HUES48 (cell line): Measurements from ENCODE around the gene NOC4L.
"Not testable (repeated sequence)": the region's sequence is repeated elsewhere in the genome, so short reads cannot be mapped to it uniquely, and the experiment has no call there.

ENCODE experiments used
- H3K27ac ChIP-seq: one replicate; pipeline ENCODE4 v1.7.0; 2013; ENCODE audit warnings: low read depth, low read length, inconsistent platforms
- H3K27me3 ChIP-seq: 2 replicates; pipeline ENCODE4 v1.6.1; 2013; ENCODE audit warnings: mild to moderate bottlenecking, low read length; ENCODE audit not compliant: control insufficient read depth, insufficient read depth
- H3K36me3 ChIP-seq: 2 replicates; pipeline ENCODE4 v1.6.1; 2013; ENCODE audit warnings: low read length; ENCODE audit not compliant: control insufficient read depth, insufficient read depth
- H3K4me1 ChIP-seq: 2 replicates; pipeline ENCODE4 v1.6.1; 2013; ENCODE audit warnings: mild to moderate bottlenecking, low read length; ENCODE audit not compliant: control insufficient read depth, insufficient read depth
- H3K4me3 ChIP-seq: 2 replicates; pipeline ENCODE4 v1.5.1; 2013; ENCODE audit warnings: mild to moderate bottlenecking, low read depth, low read length
- H3K9ac ChIP-seq: 2 replicates; pipeline ENCODE4 v1.6.1; 2013; ENCODE audit warnings: mild to moderate bottlenecking, low read depth, low read length, moderate library complexity
- H3K9me3 ChIP-seq: 2 replicates; pipeline ENCODE4 v1.6.1; 2013; ENCODE audit warnings: low read length; ENCODE audit not compliant: control insufficient read depth, insufficient read depth

The NOC4L gene

DNA sequence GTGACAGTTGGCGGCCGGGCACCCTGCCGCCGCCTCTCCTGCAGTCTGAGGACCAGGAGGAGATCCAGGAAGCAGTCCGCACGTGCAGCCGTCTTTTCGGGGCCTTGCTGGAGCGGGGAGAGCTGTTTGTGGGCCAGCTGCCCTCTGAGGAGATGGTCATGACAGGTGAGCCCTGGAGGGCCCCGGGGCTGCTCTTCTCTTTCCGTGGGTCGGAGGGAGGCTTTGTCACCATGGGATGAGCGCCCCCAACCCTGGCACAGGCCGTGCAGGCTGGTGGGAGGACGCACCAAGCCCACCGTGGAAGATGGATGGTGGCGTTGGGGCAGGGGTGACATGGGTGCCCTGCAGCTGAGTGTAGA, 532 bp downstream of the NOC4L start:
- H3K9me3 ChIP-seq, result no peaks in the 10 kb centered on the region
- 0 out of 2 replicates have a peak, but pooled peaks cover 5% of the 10 kb centered on the region for H3K4me1 ChIP-seq
- no peaks in the 10 kb centered on the region for H3K27me3 ChIP-seq
- H3K4me3 ChIP-seq, result peak overlapping the region; percentile 70
- H3K36me3 ChIP-seq, result peaks cover 50% of the 10 kb centered on the region
- H3K9ac ChIP-seq, result peak overlapping the region; percentile 70
- no peak overlapping the region for H3K27ac ChIP-seq

DNA sequence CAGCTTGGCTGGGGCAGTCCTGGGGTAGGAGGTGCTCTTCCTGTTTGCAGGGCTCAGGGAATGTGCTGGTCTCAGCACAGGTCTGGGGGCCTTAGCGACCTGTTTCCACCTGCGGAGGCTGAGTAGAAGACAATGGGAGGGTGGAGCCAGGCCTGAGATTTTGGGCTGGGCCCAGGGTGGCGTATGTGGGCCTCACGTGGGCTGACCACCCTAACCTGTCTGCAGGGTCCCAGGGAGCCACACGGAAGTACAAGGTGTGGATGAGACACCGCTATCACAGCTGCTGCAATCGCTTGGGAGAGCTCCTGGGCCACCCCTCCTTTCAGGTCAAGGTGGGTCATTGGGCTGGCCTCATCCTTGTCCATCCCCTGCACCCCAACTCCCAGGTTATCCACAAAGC, 1.1 kb downstream of the NOC4L start:
- Histone ChIP-seq H3K27ac (no peak overlapping the region), H3K27me3 (no peaks in the 10 kb centered on the region), H3K9me3 (no peaks in the 10 kb centered on the region), H3K4me1 (0 out of 2 replicates have a peak, but pooled peaks cover 5% of the 10 kb centered on the region), H3K36me3 (peaks cover 45% of the 10 kb centered on the region), H3K4me3 (peak overlapping the region; percentile 70), H3K9ac (no peak overlapping the region)

DNA sequence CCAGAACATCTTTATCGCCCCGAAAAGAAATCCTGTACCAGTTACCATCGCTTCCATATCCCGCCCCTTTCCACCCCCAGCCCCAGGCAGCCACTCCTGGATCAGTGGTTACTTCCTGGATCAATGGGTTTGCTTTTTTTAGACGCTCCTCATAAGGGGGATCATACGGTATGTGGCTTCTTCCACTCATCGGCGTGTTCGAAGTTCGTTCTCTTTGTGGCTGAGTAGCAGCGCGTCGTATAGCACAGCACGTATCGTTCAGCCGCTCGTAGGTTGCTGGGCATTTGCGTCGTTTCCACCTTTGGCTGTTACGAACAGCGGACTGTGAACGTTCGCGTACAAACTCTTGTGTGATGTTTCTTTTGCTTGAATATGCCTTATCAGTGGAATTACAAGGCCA, 1.8 kb downstream of the NOC4L start:
- Histone ChIP-seq H3K9me3 (no peaks in the 10 kb centered on the region), H3K9ac (no peak overlapping the region), H3K4me1 (0 out of 2 replicates have a peak, but pooled peaks cover 5% of the 10 kb centered on the region), H3K36me3 (peaks cover 42% of the 10 kb centered on the region), H3K4me3 (no peak overlapping the region), H3K27ac (no peak overlapping the region), H3K27me3 (no peaks in the 10 kb centered on the region)

DNA sequence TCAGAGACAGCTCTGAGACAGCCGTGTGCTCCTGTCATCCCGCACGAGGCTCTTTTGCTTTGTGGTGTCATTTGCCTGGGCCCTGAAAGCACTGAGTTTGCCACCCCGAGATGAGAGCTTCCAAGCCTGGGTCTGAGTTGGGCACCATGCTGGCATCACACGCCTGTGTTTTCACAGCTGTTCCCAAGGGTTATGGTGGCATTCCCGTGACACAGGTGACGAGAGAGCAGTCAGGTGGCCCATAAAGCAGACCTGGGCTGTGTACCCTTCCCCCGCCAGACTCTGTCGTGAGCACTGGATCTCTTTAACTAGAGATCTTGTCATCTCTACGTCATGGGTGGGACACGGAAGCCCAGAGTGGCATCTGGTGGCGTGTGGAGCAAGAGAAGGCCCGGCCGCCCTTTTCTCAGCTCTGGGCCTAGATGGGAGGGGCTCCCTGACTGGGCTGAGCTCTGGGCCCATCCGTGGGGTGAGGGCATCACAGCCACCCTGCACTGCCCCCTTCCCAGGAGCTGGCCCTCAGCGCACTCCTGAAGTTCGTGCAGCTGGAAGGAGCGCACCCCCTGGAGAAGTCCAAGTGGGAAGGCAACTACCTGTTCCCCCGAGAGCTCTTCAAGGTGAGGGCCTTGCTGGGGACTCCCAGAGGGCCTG, 2.6 kb downstream of the NOC4L start:
- H3K36me3 ChIP-seq, result peaks cover 41% of the 10 kb centered on the region
- H3K4me3 ChIP-seq, result no peak overlapping the region
- no peaks in the 10 kb centered on the region for H3K9me3 ChIP-seq
- no peak overlapping the region for H3K9ac ChIP-seq
- no peak overlapping the region for H3K27ac ChIP-seq
- H3K4me1 ChIP-seq, result 0 out of 2 replicates have a peak, but pooled peaks cover 5% of the 10 kb centered on the region
- no peaks in the 10 kb centered on the region for H3K27me3 ChIP-seq

DNA sequence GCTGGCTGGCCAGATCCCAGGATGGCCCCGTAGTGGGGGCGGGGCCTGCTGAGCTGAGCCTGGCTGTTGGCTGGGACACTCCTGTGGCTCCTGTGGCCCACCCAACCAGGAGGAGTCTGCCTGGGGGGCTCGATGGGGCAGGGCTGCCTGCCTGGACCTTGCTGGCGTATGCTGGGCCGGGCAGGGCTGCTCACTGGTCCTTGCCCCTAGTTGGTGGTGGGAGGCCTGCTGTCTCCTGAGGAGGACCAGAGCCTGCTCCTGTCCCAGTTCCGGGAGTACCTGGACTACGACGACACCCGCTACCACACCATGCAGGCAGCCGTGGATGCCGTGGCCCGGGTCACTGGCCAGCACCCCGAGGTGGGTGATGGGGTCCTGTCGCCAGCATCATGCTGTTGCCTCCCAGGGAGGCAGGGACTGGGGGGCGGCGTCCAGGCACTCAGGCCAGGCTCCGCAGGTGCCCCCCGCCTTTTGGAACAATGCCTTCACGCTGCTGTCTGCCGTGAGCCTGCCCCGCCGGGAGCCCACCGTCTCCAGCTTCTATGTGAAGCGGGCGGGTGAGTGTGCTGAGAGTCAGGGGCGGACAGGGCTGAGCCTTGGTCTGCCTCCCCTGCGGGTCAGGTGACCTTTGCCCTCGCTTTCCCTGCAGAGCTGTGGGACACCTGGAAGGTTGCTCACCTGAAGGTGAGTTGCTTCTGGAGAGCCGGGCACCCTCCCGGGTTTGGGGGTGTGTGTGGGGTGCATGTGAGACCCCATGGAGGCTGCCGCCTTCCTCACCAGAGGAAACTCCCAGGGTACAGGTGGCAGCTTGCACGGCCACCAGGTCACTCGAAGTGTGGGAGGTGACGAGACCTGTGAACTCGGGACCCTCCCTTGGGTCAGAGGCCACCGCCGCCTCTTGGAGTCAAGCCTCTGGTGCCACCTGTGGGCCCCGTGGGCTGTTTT, 3.4 kb downstream of the NOC4L start:
- no peaks in the 10 kb centered on the region for H3K9me3 ChIP-seq
- no peak overlapping the region for H3K9ac ChIP-seq
- peaks cover 39% of the 10 kb centered on the region for H3K36me3 ChIP-seq

GRCh38 chr12:132148368-132149045, 4.2 kb downstream of the NOC4L start:
- H3K36me3 ChIP-seq, result peaks cover 37% of the 10 kb centered on the region
- no peak overlapping the region for H3K9ac ChIP-seq
- 0 out of 2 replicates have a peak, but pooled peaks cover 5% of the 10 kb centered on the region for H3K4me1 ChIP-seq
- H3K4me3 ChIP-seq, result no peak overlapping the region
- no peaks in the 10 kb centered on the region for H3K27me3 ChIP-seq
- H3K27ac ChIP-seq, result no peak overlapping the region
- no peaks in the 10 kb centered on the region for H3K9me3 ChIP-seq

More for the DNA sequence above, 3.4 kb downstream of the NOC4L start:
- Histone ChIP-seq H3K4me1 (0 out of 2 replicates have a peak, but pooled peaks cover 5% of the 10 kb centered on the region), H3K27ac (no peak overlapping the region), H3K27me3 (no peaks in the 10 kb centered on the region), H3K4me3 (no peak overlapping the region)

DNA sequence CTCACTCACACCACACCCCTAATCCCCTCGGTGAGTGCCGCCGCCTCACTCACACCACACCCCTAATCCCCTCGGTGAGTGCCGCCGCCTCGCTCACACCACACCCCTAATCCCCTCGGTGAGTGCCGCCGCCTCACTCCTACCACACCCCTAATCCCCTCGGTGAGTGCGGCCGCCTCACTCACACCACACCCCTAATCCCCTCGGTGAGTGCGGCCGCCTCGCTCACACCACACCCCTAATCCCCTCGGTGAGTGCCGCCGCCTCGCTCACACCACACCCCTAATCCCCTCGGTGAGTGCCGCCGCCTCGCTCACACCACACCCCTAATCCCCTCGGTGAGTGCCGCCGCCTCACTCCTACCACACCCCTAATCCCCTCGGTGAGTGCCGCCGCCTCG, 5.3 kb downstream of the NOC4L start:
- H3K9me3 ChIP-seq, H3K27me3 ChIP-seq, H3K4me3 ChIP-seq, H3K27ac ChIP-seq, H3K9ac ChIP-seq: not testable (repeated sequence)
- H3K4me1 ChIP-seq, result peaks cover 10% of the 10 kb centered on the region
- H3K36me3 ChIP-seq, result peaks cover 37% of the 10 kb centered on the region

DNA sequence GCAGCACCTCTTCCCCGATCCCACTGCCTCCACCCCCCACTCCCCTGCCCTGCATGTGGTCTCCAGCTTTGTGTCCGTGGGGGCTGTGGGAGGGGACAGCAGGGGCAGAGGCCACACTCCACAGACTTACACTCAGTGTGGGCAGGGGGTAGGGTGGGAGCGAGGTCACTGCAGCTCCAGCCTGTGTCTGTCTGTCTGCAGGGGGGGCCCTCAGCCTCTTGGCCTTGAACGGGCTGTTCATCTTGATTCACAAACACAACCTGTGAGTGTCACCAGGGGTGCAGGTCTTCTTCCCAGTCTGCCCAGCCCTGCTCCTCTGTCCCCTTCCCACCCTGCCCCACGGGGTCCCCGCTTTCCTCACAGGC, 6.5 kb downstream of the NOC4L start:
- peaks cover 37% of the 10 kb centered on the region for H3K36me3 ChIP-seq
- H3K27me3 ChIP-seq, result no peaks in the 10 kb centered on the region
- peaks cover 5% of the 10 kb centered on the region for H3K4me1 ChIP-seq
- no peaks in the 10 kb centered on the region for H3K9me3 ChIP-seq
- H3K27ac ChIP-seq, result no peak overlapping the region
- no peak overlapping the region for H3K9ac ChIP-seq
- no peak overlapping the region for H3K4me3 ChIP-seq

- H3K9me3 ChIP-seq, result 0 out of 2 replicates have a peak, but pooled peaks cover under 1% of the 10 kb centered on the region
- H3K36me3 ChIP-seq, result peaks cover 35% of the 10 kb centered on the region
- no peak overlapping the region for H3K4me3 ChIP-seq
- H3K27me3 ChIP-seq, result no peaks in the 10 kb centered on the region
- no peak overlapping the region for H3K9ac ChIP-seq
- no peak overlapping the region for H3K27ac ChIP-seq
- H3K4me1 ChIP-seq, result peaks cover 5% of the 10 kb centered on the region
These were observed 7.0 kb downstream of the NOC4L start for GRCh38 chr12:132151145-132151765.

DNA sequence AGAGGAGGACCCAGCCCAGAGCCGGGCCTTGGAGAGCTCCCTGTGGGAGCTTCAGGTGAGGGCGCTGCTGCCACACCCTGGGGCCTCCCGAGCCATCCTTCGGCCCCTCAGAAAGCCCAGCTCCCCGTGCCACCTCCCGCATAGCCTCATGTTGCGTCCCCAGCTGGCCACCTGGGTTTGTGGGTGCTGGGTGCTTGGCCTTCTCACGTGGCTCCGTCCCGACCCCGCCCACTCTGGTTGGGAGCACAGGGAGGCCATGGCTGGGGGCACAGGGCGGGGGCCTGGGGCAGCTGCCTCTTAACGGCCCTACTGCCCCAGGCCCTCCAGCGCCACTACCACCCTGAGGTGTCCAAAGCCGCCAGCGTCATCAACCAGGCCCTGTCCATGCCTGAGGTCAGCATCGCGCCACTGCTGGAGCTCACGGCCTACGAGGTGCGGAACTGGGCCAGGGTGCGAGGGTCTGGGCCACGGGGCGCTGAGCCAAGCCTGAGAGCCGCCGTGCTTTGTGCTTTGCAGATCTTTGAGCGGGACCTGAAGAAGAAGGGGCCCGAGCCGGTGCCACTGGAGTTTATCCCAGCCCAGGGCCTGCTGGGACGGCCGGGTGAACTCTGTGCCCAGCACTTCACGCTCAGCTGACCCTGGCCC, 7.6 kb downstream of the NOC4L start:
- Histone ChIP-seq H3K4me1 (peaks cover 5% of the 10 kb centered on the region), H3K27me3 (no peaks in the 10 kb centered on the region), H3K9ac (no peak overlapping the region), H3K36me3 (peaks cover 28% of the 10 kb centered on the region), H3K9me3 (peaks cover 7% of the 10 kb centered on the region; the same call in 1 of the 2 replicates), H3K27ac (no peak overlapping the region), H3K4me3 (no peak overlapping the region)
